ENCODE results near the gene RAPGEF1.

Gene RAPGEF1

GRCh38 chr9:131530920-131531832, 208.7 kb downstream of the RAPGEF1 start, which contains the start of gene UCK1:
Gene UCK1, minus strand, starts transcription at chr9:131531263. Its CDS starts 89 bp downstream, at chr9:131531174.
- H3K27me3 ChIP-seq (ENCODE audit: insufficient read depth, poor library complexity, severe bottlenecking): no peaks in the 10 kb centered on the region
- TF ChIP-seq POLR2AphosphoS5 (IDR thresholded peaks at IDR 0.05; ENCODE audit: low read depth) (no peak), GABPA (IDR thresholded peaks at IDR 0.05; ENCODE audit: low read depth) (peak; percentile 81)
- TF ChIP-seq, protein P1, sequence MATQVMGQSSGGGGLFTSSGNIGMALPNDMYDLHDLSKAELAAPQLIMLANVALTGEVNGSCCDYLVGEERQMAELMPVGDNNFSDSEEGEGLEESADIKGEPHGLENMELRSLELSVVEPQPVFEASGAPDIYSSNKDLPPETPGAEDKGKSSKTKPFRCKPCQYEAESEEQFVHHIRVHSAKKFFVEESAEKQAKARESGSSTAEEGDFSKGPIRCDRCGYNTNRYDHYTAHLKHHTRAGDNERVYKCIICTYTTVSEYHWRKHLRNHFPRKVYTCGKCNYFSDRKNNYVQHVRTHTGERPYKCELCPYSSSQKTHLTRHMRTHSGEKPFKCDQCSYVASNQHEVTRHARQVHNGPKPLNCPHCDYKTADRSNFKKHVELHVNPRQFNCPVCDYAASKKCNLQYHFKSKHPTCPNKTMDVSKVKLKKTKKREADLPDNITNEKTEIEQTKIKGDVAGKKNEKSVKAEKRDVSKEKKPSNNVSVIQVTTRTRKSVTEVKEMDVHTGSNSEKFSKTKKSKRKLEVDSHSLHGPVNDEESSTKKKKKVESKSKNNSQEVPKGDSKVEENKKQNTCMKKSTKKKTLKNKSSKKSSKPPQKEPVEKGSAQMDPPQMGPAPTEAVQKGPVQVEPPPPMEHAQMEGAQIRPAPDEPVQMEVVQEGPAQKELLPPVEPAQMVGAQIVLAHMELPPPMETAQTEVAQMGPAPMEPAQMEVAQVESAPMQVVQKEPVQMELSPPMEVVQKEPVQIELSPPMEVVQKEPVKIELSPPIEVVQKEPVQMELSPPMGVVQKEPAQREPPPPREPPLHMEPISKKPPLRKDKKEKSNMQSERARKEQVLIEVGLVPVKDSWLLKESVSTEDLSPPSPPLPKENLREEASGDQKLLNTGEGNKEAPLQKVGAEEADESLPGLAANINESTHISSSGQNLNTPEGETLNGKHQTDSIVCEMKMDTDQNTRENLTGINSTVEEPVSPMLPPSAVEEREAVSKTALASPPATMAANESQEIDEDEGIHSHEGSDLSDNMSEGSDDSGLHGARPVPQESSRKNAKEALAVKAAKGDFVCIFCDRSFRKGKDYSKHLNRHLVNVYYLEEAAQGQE (IDR thresholded peaks at IDR 0.05; ENCODE audit: insufficient replicate concordance, low read depth): peak; percentile 21
- peak; percentile 62 to 75 for DNase-seq (ENCODE audit: low read depth in 1 of 2, low spot score in 1 of 2)
- peak within 1 kb of the TSS; percentile 92 for H3K4me3 ChIP-seq (replicated peaks; ENCODE audit: insufficient read depth, low read length)
- peak within 1 kb of the TSS; percentile 53 for H3K27ac ChIP-seq (replicated peaks)

- no peak for DNase-seq (ENCODE audit: low read depth in 1 of 2, low spot score in 1 of 2)
- peak overlapping the region; percentile 92 for H3K4me3 ChIP-seq (replicated peaks; ENCODE audit: insufficient read depth, low read length)
- no peaks in the 10 kb centered on the region for H3K27me3 ChIP-seq (ENCODE audit: insufficient read depth, poor library complexity, severe bottlenecking)
These were observed 209.3 kb downstream of the RAPGEF1 start for GRCh38 chr9:131530546-131530919.

DNA sequence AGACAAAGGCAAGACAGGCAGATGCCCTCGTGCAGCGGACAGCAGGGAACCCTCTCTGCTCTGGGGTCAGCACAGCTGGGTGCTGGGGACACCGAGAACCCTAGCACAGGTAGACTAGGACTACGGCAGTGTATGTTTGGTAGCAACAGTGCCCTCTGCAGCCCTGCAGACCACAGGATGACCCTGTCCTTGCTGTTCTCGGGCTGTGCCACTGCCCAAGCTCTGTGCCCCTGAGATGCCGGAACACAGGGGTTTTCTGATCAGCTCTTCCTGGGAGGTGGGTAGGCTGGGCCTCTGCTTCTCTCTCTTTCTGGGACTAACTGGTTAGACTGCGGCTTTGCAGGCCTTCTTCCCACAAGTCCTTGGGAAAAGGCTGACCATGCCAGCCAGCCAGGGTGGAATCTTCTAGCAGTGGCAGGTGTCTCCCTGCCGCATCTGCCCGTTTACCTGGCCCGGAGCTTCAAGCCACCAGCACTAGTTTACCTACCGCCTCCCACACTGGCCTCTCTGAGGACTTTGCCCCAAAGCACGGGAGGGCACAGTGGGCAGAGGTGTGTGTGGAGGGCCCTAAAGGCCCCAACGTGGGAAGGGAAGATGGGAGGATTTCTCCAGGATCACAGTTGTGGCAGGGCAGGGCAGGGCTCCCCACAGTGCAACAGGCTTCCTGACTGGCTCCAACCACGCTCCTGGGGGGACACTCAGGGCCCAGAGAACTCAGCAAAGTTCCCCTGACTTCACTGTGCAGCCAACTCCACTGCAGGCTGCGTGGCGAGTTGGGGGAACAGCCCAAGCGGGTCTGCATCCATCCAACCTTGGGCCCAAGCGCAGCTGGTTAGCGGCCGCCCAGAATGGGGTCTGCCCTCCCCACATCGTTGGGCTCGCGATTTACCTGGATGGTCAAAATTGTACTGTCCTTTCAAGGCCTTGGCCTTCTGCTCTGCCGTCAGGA, 210.0 kb downstream of the RAPGEF1 start:
- Histone ChIP-seq H3K4me3 (replicated peaks; ENCODE audit: insufficient read depth, low read length) (peak overlapping the region; percentile 92), H3K27me3 (ENCODE audit: insufficient read depth, poor library complexity, severe bottlenecking) (no peaks in the 10 kb centered on the region), H3K27ac (replicated peaks) (peak overlapping the region; percentile 53)
- no peak for DNase-seq (ENCODE audit: low read depth in 1 of 2, low spot score in 1 of 2)
- TF ChIP-seq SPI1 (IDR thresholded peaks at IDR 0.05; ENCODE audit: borderline replicate concordance, low read depth) (no peak), POLR2AphosphoS5 (IDR thresholded peaks at IDR 0.05; ENCODE audit: low read depth) (no peak)
- TF ChIP-seq, protein P2, sequence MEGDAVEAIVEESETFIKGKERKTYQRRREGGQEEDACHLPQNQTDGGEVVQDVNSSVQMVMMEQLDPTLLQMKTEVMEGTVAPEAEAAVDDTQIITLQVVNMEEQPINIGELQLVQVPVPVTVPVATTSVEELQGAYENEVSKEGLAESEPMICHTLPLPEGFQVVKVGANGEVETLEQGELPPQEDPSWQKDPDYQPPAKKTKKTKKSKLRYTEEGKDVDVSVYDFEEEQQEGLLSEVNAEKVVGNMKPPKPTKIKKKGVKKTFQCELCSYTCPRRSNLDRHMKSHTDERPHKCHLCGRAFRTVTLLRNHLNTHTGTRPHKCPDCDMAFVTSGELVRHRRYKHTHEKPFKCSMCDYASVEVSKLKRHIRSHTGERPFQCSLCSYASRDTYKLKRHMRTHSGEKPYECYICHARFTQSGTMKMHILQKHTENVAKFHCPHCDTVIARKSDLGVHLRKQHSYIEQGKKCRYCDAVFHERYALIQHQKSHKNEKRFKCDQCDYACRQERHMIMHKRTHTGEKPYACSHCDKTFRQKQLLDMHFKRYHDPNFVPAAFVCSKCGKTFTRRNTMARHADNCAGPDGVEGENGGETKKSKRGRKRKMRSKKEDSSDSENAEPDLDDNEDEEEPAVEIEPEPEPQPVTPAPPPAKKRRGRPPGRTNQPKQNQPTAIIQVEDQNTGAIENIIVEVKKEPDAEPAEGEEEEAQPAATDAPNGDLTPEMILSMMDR (IDR thresholded peaks at IDR 0.05; ENCODE audit: insufficient read depth, low read length): no peak

More at GRCh38 chr9:131530546-131530919, 209.3 kb downstream of the RAPGEF1 start:
- peak overlapping the region; percentile 53 for H3K27ac ChIP-seq (replicated peaks)
- TF ChIP-seq, protein P1 (IDR thresholded peaks at IDR 0.05; ENCODE audit: insufficient replicate concordance, low read depth): no peak
- no peak for TF ChIP-seq POLR2AphosphoS5 (IDR thresholded peaks at IDR 0.05; ENCODE audit: low read depth)
- TF ChIP-seq, protein P2 (IDR thresholded peaks at IDR 0.05; ENCODE audit: insufficient read depth, low read length): no peak
